ENCODE results near the gene CEP170.
A peak's percentile ranks its signal among the peaks of the same experiment; 100 is the strongest.

Gene CEP170

DNA sequence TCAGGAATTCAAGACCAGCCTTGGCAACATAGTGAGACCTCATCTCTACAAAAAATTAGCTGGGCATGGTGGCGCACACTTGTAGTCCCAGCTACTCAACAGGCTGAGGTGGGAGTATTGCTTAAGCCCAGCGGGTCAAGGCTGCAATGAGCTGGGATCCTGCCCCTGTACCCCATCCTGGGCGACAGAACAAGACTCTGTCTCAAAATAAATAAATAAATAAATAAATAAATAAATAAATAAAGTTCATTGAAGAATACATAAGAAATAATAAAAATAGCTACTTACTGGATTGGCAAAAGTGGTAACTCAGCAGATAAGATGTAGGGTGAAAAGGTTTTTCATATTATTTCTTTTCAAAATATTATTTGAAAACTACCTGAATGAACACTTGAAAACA is 5.9 kb downstream of the CEP170 start (continued):
- peak; percentile 64; the same call in 1 of the 2 replicates for TF ChIP-seq REST (tag by site-specific recombination; IDR thresholded peaks at IDR 0.05)
- TF ChIP-seq ZNF548 (tag by site-specific recombination; IDR thresholded peaks at IDR 0.05) = no peak
- TF ChIP-seq, protein P1, sequence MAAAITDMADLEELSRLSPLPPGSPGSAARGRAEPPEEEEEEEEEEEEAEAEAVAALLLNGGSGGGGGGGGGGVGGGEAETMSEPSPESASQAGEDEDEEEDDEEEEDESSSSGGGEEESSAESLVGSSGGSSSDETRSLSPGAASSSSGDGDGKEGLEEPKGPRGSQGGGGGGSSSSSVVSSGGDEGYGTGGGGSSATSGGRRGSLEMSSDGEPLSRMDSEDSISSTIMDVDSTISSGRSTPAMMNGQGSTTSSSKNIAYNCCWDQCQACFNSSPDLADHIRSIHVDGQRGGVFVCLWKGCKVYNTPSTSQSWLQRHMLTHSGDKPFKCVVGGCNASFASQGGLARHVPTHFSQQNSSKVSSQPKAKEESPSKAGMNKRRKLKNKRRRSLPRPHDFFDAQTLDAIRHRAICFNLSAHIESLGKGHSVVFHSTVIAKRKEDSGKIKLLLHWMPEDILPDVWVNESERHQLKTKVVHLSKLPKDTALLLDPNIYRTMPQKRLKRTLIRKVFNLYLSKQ (tag by site-specific recombination; IDR thresholded peaks at IDR 0.05; ENCODE audit: borderline replicate concordance) = 0 out of 2 replicates have a peak, but pooled peaks have one; percentile 73
- no peak for TF ChIP-seq ZFP37 (tag by site-specific recombination; IDR thresholded peaks at IDR 0.05)
- no peak for TF ChIP-seq ZNF571 (tag by site-specific recombination; IDR thresholded peaks at IDR 0.05)
- no peak for TF ChIP-seq ZNF747 (tag by site-specific recombination; IDR thresholded peaks at IDR 0.05)
- TF ChIP-seq, protein P2, sequence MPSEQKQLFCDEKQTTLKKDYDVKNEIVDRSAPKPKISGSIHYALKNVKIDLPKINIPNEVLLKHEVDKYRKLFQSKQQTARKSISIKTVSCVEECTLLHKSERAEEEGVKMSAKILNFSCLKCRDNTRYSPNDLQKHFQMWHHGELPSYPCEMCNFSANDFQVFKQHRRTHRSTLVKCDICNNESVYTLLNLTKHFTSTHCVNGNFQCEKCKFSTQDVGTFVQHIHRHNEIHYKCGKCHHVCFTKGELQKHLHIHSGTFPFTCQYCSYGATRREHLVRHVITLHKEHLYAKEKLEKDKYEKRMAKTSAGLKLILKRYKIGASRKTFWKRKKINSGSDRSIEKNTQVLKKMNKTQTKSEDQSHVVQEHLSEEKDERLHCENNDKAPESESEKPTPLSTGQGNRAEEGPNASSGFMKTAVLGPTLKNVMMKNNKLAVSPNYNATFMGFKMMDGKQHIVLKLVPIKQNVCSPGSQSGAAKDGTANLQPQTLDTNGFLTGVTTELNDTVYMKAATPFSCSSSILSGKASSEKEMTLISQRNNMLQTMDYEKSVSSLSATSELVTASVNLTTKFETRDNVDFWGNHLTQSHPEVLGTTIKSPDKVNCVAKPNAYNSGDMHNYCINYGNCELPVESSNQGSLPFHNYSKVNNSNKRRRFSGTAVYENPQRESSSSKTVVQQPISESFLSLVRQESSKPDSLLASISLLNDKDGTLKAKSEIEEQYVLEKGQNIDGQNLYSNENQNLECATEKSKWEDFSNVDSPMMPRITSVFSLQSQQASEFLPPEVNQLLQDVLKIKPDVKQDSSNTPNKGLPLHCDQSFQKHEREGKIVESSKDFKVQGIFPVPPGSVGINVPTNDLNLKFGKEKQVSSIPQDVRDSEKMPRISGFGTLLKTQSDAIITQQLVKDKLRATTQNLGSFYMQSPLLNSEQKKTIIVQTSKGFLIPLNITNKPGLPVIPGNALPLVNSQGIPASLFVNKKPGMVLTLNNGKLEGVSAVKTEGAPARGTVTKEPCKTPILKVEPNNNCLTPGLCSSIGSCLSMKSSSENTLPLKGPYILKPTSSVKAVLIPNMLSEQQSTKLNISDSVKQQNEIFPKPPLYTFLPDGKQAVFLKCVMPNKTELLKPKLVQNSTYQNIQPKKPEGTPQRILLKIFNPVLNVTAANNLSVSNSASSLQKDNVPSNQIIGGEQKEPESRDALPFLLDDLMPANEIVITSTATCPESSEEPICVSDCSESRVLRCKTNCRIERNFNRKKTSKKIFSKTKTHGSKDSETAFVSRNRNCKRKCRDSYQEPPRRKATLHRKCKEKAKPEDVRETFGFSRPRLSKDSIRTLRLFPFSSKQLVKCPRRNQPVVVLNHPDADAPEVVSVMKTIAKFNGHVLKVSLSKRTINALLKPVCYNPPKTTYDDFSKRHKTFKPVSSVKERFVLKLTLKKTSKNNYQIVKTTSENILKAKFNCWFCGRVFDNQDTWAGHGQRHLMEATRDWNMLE (tag by site-specific recombination; conservative IDR thresholded peaks at IDR 0.05; ENCODE audit: low read depth) = peak; percentile 89
- TF ChIP-seq ZNF394 (tag by site-specific recombination; IDR thresholded peaks at IDR 0.05; ENCODE audit: borderline replicate concordance) = peak; percentile 91; the same call in 1 of the 2 replicates
- peak; percentile 70 for TF ChIP-seq ZNF529 (tag by site-specific recombination; IDR thresholded peaks at IDR 0.05; ENCODE audit: insufficient replicate concordance)
- peak; percentile 67 for TF ChIP-seq ZBTB8A (tag by site-specific recombination; IDR thresholded peaks at IDR 0.05)
- 0 out of 2 replicates have a peak, but pooled peaks have one; percentile 62 for TF ChIP-seq ZNF558 (tag by site-specific recombination; IDR thresholded peaks at IDR 0.05)
- TF ChIP-seq ZNF768 (tag by site-specific recombination; IDR thresholded peaks at IDR 0.05) = 0 out of 2 replicates have a peak, but pooled peaks have one; percentile 14
- 0 out of 2 replicates have a peak, but pooled peaks have one; percentile 21 for TF ChIP-seq ZBTB1 (tag by site-specific recombination; IDR thresholded peaks at IDR 0.05)
- TF ChIP-seq ZNF792 (tag by site-specific recombination; IDR thresholded peaks at IDR 0.05) = no peak
- TF ChIP-seq ZNF184 (tag by site-specific recombination; IDR thresholded peaks at IDR 0.05) = no peak
- peak; percentile 77 for TF ChIP-seq ZNF426 (tag by site-specific recombination; IDR thresholded peaks at IDR 0.05)
- peak; percentile 76 for TF ChIP-seq ZNF623 (tag by site-specific recombination; IDR thresholded peaks at IDR 0.05)
- 0 out of 2 replicates have a peak, but pooled peaks have one; percentile 24 for TF ChIP-seq ZNF341 (tag by site-specific recombination; IDR thresholded peaks at IDR 0.05; ENCODE audit: low read depth)
